SK-N-SH (cell line): ENCODE results near the gene CKS1B. TPM values are rescaled to one million over a fixed set of nuclear protein-coding genes. Genes with fewer than 3 reads are reported as not detected.

Experiments used
- CTCF ChIA-PET: fragments of 300-600, 350-600 bp; formaldehyde crosslinking; extraction: SDS; loops from one replicate; lab custom pipeline; 2021; lab: Yijun Ruan, JAX
- POLR2A ChIA-PET: fragments of 350-600 bp; sonication (Branson Sonifier 250); formaldehyde crosslinking; extraction: SDS; loops from one replicate; lab custom pipeline; 2020; ENCODE audit warnings: antibody characterized with exemption, inconsistent platforms; lab: Yijun Ruan, JAX
- DNase-seq: peaks from one replicate; pipeline ENCODE4 v3.0.0; 2012
- H2AFZ ChIP-seq: fragments of 200-600 bp; sonication (generic); 2 replicates; pipeline ENCODE4 v1.8.1; 2016; ENCODE audit warnings: antibody characterized with exemption, mild to moderate bottlenecking, low read depth
- H3F3A ChIP-seq: fragments of 200-600 bp; sonication (generic); replicated peaks from 2 replicates; pipeline ENCODE3; 2016; ENCODE audit warnings: antibody characterized with exemption, mild to moderate bottlenecking; ENCODE audit not compliant: insufficient read depth
- H3K27ac ChIP-seq, 2 experiments: fragments of 200-500 bp in 1 of 2; fragments of 200-600 bp in 1 of 2; sonication (Bioruptor generic) in 1 of 2; sonication (generic), shearing (Covaris generic) in 1 of 2; 2 replicates each; pipeline versions ENCODE4 v1.5.1 to v1.6.1; 2014 to 2016; ENCODE audit warnings: low read depth in 2 of 2, inconsistent platforms in 1 of 2, low read length in 1 of 2, mild to moderate bottlenecking in 1 of 2, mixed read lengths in 1 of 2
- H3K27me3 ChIP-seq: fragments of 200-600 bp; sonication (generic), shearing (Covaris generic); 2 replicates; pipeline ENCODE4 v1.6.1; 2016; ENCODE audit warnings: mixed run types; ENCODE audit not compliant: insufficient read depth
- H3K36me3 ChIP-seq, 2 experiments: fragments of 200-500 bp in 1 of 2; fragments of 200-600 bp in 1 of 2; sonication (Bioruptor generic) in 1 of 2; sonication (generic) in 1 of 2; replicated peaks in 1 of 2; 2 replicates each; pipeline versions ENCODE3 to v1.5.1; 2014 to 2016; ENCODE audit warnings: low read length in 1 of 2, mild to moderate bottlenecking in 1 of 2; ENCODE audit not compliant: insufficient read depth in 2 of 2, control insufficient read depth in 1 of 2
- H3K4me1 ChIP-seq, 2 experiments: fragments of 200-500 bp in 1 of 2; fragments of 200-600 bp in 1 of 2; sonication (Bioruptor generic) in 1 of 2; sonication (generic), shearing (Covaris generic) in 1 of 2; 2 replicates each; pipeline versions ENCODE4 v1.5.1 to v1.6.1; 2014 to 2016; ENCODE audit warnings: low read depth in 1 of 2, low read length in 1 of 2, mixed run types in 1 of 2; ENCODE audit not compliant: insufficient read depth in 2 of 2, control insufficient read depth in 1 of 2
- H3K4me2 ChIP-seq: fragments of 200-600 bp; sonication (generic), shearing (Covaris generic); 2 replicates; pipeline ENCODE4 v1.6.1; 2017; ENCODE audit warnings: mixed run types
- H3K4me3 ChIP-seq, 2 experiments: fragments of 200-500 bp in 1 of 2; fragments of 200-600 bp in 1 of 2; sonication (Bioruptor generic) in 1 of 2; sonication (generic), shearing (Covaris generic) in 1 of 2; 2 replicates each; pipeline versions ENCODE4 v1.5.1 to v1.8.1; 2014 to 2016; ENCODE audit warnings: low read depth in 2 of 2, inconsistent platforms in 1 of 2, low read length in 1 of 2, mild to moderate bottlenecking in 1 of 2, mixed read lengths in 1 of 2, moderate library complexity in 1 of 2
- H3K79me2 ChIP-seq: fragments of 200-600 bp; sonication (generic); 2 replicates; pipeline ENCODE4 v1.8.1; 2017; ENCODE audit warnings: mild to moderate bottlenecking; ENCODE audit not compliant: insufficient read depth
- H3K9ac ChIP-seq: fragments of 200-600 bp; sonication (generic); 2 replicates; pipeline ENCODE4 v1.6.1; 2017; ENCODE audit warnings: mixed run types
- H3K9me2 ChIP-seq: fragments of 200-600 bp; sonication (generic); 2 replicates; pipeline ENCODE4 v1.6.1; 2017; ENCODE audit warnings: mixed run types
- H3K9me3 ChIP-seq: fragments of 200-600 bp; sonication (generic); 2 replicates; pipeline ENCODE4 v1.6.1; 2017; ENCODE audit warnings: mixed run types, mild to moderate bottlenecking, moderate library complexity
- H4K20me1 ChIP-seq: fragments of 200-600 bp; sonication (generic); 2 replicates; pipeline ENCODE4 v1.6.1; 2017; ENCODE audit warnings: mild to moderate bottlenecking, mixed run types; ENCODE audit not compliant: insufficient read depth
- FOSL2 ChIP-seq: IDR thresholded peaks from 2 replicates; pipeline ENCODE4 v1.4.0; 2012; ENCODE audit warnings: low read depth, mild to moderate bottlenecking, moderate library complexity, borderline replicate concordance
- JUND ChIP-seq: IDR thresholded peaks from 2 replicates; pipeline ENCODE4 v1.4.0; 2012
- MEF2A ChIP-seq: IDR thresholded peaks from 2 replicates; pipeline ENCODE4 v1.4.0; 2012; ENCODE audit warnings: low read depth, borderline replicate concordance
- RAD21 ChIP-seq: IDR thresholded peaks from 2 replicates; pipeline ENCODE4 v1.6.1; 2012; ENCODE audit warnings: mild to moderate bottlenecking, low read length
- RFX5 ChIP-seq: IDR thresholded peaks from 2 replicates; pipeline ENCODE4 v1.6.1; 2012; ENCODE audit warnings: mild to moderate bottlenecking, improper control_type of control experiment, low read length
- SIN3A ChIP-seq: IDR thresholded peaks from 2 replicates; pipeline ENCODE4 v1.6.1; 2012; ENCODE audit warnings: low read depth, mild to moderate bottlenecking, low read length, moderate library complexity, borderline replicate concordance
- SMC3 ChIP-seq: IDR thresholded peaks from 2 replicates; pipeline ENCODE4 v1.6.1; 2012; ENCODE audit warnings: low read depth, low read length, improper control_type of control experiment
- TEAD4 ChIP-seq: IDR thresholded peaks from 2 replicates; pipeline ENCODE4 v1.4.0; 2012; ENCODE audit warnings: mild to moderate bottlenecking, borderline replicate concordance; ENCODE audit not compliant: insufficient read depth
- YY1 ChIP-seq: IDR thresholded peaks from 2 replicates; pipeline ENCODE4 v1.4.0; 2012; ENCODE audit warnings: low read depth, mild to moderate bottlenecking
- WGBS: methylation state at CpG from one replicate; pipeline ENCODE4 v1.1.6; 2017; ENCODE audit warnings: low lambda C conversion rate; 5-methylcytosine and 5-hydroxymethylcytosine counted together
- polyA plus RNA-seq, 3 experiments: library from polyadenylated mRNA; depleted of rRNA; stranded (reverse); fragments of >200 nt; gene quantifications; 2 replicates each; pipeline ENCODE4 v1.2.3, GENCODE V29; 2012
- TF ChIP-seq, protein P1 (sequence below): fragments of 200-600 bp; sonication (generic); IDR thresholded peaks from 2 replicates; pipeline ENCODE4 v1.6.1; 2017; ENCODE audit warnings: antibody characterized with exemption, mild to moderate bottlenecking, moderate library complexity
- TF ChIP-seq, protein P2 (sequence below): IDR thresholded peaks from 2 replicates; pipeline ENCODE4 v1.4.0; 2012; ENCODE audit warnings: low read depth, borderline replicate concordance
- TF ChIP-seq, protein P3 (sequence below): IDR thresholded peaks from 2 replicates; pipeline ENCODE4 v1.4.0; 2012; ENCODE audit warnings: low read depth

The CKS1B gene
- polyA plus RNA-seq, 1 of the 3 experiments (the other 2 are of a cell fraction) = 308 TPM

DNA sequence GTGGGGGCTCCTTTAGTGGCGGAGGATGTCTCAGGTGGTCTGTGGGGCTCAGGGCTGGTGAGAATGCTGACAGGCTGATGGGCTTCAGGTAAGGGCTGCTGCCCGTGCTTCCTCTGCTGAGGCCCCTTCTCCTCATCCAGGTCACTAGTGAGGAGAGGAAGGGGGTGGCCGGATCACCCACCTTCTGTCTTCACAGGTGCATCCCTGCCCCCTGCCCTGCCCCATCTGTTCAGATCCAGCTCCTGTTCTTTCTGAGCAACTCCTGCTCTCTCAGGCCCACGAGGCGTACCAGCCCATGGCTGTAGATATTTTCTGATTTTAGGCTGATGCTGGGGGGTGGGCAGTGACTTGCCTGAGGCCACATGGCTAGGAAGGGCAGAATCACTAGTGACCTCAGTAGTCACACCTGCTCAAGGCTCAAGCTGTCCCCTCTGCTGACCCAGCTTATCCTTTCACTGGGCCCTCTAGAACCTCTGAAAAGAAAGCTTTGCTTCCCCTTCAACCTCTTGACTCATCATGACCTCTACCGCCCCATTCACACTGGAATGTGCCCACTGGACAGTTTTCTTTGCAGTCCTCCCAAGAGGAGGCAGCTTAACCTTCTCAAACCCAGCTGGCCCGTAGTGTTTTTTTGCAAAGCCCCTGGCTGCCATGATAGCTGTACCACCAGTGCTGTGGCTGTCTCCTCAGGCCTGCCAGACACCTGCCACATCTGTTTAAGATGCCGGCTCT, 44.3 kb downstream of the CKS1B start:
- H3K4me3 ChIP-seq = no peak overlapping the region
- H3K79me2 ChIP-seq = no peaks in the 10 kb centered on the region
- H3K4me2 ChIP-seq = no peak overlapping the region
- H3K9ac ChIP-seq = no peak overlapping the region
- POLR2A ChIA-PET = interaction anchor here (0.6 kb wide), 1 partner anchor 24 kb away, joined by 4 read pairs; no protein-coding TSS in a partner anchor
- TF ChIP-seq TEAD4 = no peak
- TF ChIP-seq RFX5 = no peak
- TF ChIP-seq MEF2A = no peak
- TF ChIP-seq JUND = no peak
- TF ChIP-seq, protein P1, sequence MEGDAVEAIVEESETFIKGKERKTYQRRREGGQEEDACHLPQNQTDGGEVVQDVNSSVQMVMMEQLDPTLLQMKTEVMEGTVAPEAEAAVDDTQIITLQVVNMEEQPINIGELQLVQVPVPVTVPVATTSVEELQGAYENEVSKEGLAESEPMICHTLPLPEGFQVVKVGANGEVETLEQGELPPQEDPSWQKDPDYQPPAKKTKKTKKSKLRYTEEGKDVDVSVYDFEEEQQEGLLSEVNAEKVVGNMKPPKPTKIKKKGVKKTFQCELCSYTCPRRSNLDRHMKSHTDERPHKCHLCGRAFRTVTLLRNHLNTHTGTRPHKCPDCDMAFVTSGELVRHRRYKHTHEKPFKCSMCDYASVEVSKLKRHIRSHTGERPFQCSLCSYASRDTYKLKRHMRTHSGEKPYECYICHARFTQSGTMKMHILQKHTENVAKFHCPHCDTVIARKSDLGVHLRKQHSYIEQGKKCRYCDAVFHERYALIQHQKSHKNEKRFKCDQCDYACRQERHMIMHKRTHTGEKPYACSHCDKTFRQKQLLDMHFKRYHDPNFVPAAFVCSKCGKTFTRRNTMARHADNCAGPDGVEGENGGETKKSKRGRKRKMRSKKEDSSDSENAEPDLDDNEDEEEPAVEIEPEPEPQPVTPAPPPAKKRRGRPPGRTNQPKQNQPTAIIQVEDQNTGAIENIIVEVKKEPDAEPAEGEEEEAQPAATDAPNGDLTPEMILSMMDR = no peak
- no peak for TF ChIP-seq YY1
- TF ChIP-seq SIN3A = no peak
- TF ChIP-seq, protein P2, sequence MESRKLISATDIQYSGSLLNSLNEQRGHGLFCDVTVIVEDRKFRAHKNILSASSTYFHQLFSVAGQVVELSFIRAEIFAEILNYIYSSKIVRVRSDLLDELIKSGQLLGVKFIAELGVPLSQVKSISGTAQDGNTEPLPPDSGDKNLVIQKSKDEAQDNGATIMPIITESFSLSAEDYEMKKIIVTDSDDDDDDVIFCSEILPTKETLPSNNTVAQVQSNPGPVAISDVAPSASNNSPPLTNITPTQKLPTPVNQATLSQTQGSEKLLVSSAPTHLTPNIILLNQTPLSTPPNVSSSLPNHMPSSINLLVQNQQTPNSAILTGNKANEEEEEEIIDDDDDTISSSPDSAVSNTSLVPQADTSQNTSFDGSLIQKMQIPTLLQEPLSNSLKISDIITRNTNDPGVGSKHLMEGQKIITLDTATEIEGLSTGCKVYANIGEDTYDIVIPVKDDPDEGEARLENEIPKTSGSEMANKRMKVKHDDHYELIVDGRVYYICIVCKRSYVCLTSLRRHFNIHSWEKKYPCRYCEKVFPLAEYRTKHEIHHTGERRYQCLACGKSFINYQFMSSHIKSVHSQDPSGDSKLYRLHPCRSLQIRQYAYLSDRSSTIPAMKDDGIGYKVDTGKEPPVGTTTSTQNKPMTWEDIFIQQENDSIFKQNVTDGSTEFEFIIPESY = no peak
- TF ChIP-seq, protein P3, sequence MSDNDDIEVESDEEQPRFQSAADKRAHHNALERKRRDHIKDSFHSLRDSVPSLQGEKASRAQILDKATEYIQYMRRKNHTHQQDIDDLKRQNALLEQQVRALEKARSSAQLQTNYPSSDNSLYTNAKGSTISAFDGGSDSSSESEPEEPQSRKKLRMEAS = no peak
- no peak for TF ChIP-seq RAD21
- TF ChIP-seq FOSL2 = no peak
- no peak for TF ChIP-seq SMC3
- TF ChIP-seq, all 33 proteins: peak for 0
- Histone ChIP-seq H3K9me3 (no peaks in the 10 kb centered on the region), H3K36me3 (peaks cover 0 to 22% of the 10 kb centered on the region in 2 experiments), H2AFZ (no peak overlapping the region), H3F3A (peaks cover 6% of the 10 kb centered on the region), H3K4me1 (peaks cover 0 to 10% of the 10 kb centered on the region in 2 experiments; a peak in 1 of 4 replicates), H3K9me2 (no peaks in the 10 kb centered on the region), H3K27ac (no peak overlapping the region), H3K27me3 (no peaks in the 10 kb centered on the region), H4K20me1 (no peaks in the 10 kb centered on the region)
- DNase-seq = no peak
- WGBS = 93% methylated on average over 6 of the region's 8 CpGs
- CTCF ChIA-PET = interaction anchor here (1.4 to 9.3 kb wide), 14 partner anchors 15 to 459 kb away, joined by 5 to 149 read pairs (median 16); partner anchors contain the start of genes ADAM15, DCST1, DCST2 and EFNA4
